Immature natural killer cell (primary cell): ENCODE data around the gene SLC5A6. TPM values are rescaled to one million over a fixed set of nuclear protein-coding genes. Genes with fewer than 3 reads are reported as not detected.

Source experiments
- DNase-seq, 3 donors: peaks; one replicate each; pipeline ENCODE4 v3.0.0; 2022; ENCODE audit warnings: mixed read lengths in 1 of 3
- H3K27ac Mint-ChIP-seq, 6 donors: one replicate each; pipeline ENCODE4 v1.8.0; 2020; ENCODE audit warnings: mixed read lengths in 6 of 6, mild to moderate bottlenecking in 5 of 6, inconsistent platforms in 4 of 6, moderate library complexity in 3 of 6
- H3K27me3 Mint-ChIP-seq, 3 donors: one replicate each; pipeline ENCODE4 v1.8.0; 2020 to 2021; ENCODE audit warnings: low read depth in 3 of 3, mild to moderate bottlenecking in 3 of 3, mixed read lengths in 3 of 3, moderate library complexity in 3 of 3, inconsistent platforms in 1 of 3
- H3K36me3 Mint-ChIP-seq, 3 donors: one replicate each; pipeline ENCODE4 v1.8.0; 2020; ENCODE audit warnings: mixed read lengths in 3 of 3, inconsistent platforms in 2 of 3, mild to moderate bottlenecking in 2 of 3
- H3K4me1 Mint-ChIP-seq, 2 donors: one replicate each; pipeline ENCODE4 v1.8.0; 2020; ENCODE audit warnings: inconsistent platforms in 2 of 2, mild to moderate bottlenecking in 2 of 2, mixed read lengths in 2 of 2, moderate library complexity in 1 of 2
- H3K4me3 Mint-ChIP-seq, 5 donors: one replicate each; pipeline ENCODE4 v1.8.0; 2020; ENCODE audit warnings: mild to moderate bottlenecking in 5 of 5, mixed read lengths in 5 of 5, inconsistent platforms in 3 of 5, moderate library complexity in 3 of 5
- H3K9me3 Mint-ChIP-seq, 6 donors: one replicate each; pipeline ENCODE4 v1.8.0; 2020; ENCODE audit warnings: mild to moderate bottlenecking in 6 of 6, mixed read lengths in 6 of 6, inconsistent platforms in 4 of 6, moderate library complexity in 3 of 6
- polyA plus RNA-seq, 3 donors: library from polyadenylated mRNA; unstranded; fragments of 300-500 nt; fragmentation: Illumina TruSeq; gene quantifications; one replicate each; pipeline ENCODE4 v1.2.3, GENCODE V29; 2021

SLC5A6 gene
- polyA plus RNA-seq, 3 donors from 2014 or later: 5.3 to 15.1 (median 11.5) TPM

DNA sequence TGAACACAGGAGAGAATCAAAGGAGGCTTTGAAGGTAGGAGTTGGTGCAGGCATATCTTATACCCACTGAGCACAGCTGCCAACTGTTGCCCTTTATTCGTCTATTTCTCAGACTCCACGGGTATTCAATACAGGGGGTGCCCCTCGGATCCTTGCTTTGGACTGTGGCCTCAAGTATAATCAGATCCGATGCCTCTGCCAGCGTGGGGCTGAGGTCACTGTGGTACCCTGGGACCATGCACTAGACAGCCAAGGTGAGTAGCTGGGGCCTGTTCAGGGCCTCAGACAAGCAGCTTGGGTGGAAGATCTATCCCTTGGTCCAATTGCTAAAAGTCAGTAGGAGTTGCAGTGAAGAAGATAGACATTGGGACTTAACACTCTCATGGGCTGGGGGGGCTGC, 10.3 kb upstream of the SLC5A6 start:
- DNase-seq: no peak
- no peaks in the 10 kb centered on the region for H3K9me3 Mint-ChIP-seq
- H3K36me3 Mint-ChIP-seq: peaks cover 7 to 39% (median 8%) of the 10 kb centered on the region in 3 donors
- no peak overlapping the region for H3K4me3 Mint-ChIP-seq
- H3K4me1 Mint-ChIP-seq: peaks cover 13 to 16% of the 10 kb centered on the region in 2 donors
- H3K27me3 Mint-ChIP-seq: peaks cover 0 to 3% (median 2%) of the 10 kb centered on the region in 3 donors
- no peak overlapping the region for H3K27ac Mint-ChIP-seq

DNA sequence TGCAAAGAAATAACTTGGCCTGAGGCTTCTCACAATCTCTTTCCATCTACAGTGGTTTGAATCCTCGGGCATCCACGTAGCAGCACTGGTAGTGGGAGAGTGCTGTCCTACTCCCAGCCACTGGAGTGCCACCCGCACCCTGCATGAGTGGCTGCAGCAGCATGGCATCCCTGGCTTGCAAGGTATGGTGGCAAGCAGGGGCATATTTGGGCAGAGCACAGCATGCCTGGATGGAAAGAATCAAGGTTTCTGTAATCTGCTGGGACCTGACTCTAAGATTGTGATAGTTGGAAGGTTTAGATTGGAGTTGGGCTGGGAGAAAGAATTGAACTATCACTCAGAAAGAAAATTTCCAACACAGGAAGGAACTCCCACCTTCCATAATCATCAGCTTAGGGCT, 9.1 kb upstream of the SLC5A6 start:
- peaks cover 0 to 4% (median 2%) of the 10 kb centered on the region in 3 donors for H3K27me3 Mint-ChIP-seq
- H3K4me3 Mint-ChIP-seq: no peak overlapping the region
- DNase-seq: no peak
- H3K36me3 Mint-ChIP-seq: peaks cover 4 to 27% (median 4%) of the 10 kb centered on the region in 3 donors
- H3K27ac Mint-ChIP-seq: no peak overlapping the region
- no peaks in the 10 kb centered on the region for H3K9me3 Mint-ChIP-seq
- H3K4me1 Mint-ChIP-seq: peaks cover 24 to 27% of the 10 kb centered on the region in 2 donors

DNA sequence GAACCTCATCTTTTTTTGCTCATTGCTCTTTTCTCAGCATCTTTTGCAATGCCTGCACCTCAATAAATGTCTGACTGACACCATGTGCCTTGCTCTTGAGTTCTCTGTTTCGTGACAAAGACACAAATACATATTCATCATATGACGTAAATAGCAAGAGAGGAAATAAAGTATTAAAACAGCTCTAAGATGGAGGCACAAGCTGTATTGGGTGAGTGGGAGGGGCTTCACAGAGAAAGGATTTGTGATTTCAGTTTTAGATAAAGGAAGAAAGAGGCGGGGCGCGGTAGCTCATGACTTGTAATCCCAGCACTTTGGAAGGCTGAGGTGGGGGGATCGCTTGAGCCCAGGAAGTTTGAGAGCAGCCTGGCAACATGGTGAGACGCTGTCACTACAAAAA, 8.0 kb upstream of the SLC5A6 start:
- Mint-ChIP-seq H3K27me3 (peaks cover 0 to 4% (median 2%) of the 10 kb centered on the region in 3 donors), H3K36me3 (peaks cover 4 to 26% (median 4%) of the 10 kb centered on the region in 3 donors), H3K9me3 (no peaks in the 10 kb centered on the region), H3K4me3 (peak overlapping the region in 1 of 5 donors; percentile 27), H3K27ac (no peak overlapping the region), H3K4me1 (peaks cover 27% of the 10 kb centered on the region in 2 donors)
- DNase-seq: no peak

DNA sequence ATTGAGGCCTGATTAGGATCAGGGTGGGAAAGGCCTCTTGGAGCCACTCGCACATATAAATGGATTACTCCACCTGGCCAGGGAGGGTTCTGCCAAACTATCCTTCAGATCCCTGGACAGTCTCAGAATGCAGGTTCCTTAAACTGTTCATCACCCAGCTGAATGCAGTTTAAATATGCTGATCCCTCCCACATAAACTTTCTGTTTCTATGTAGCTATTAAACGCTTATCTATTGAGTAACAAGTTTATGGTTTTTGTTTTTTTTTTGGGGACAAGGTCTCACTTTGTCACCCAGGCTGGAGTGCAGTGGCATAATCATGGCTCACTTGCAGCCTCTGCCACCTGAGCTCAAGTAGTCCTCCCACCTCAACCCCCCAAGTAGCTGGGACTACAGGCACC, 7.0 kb upstream of the SLC5A6 start:
- no peak overlapping the region for H3K4me3 Mint-ChIP-seq

DNA sequence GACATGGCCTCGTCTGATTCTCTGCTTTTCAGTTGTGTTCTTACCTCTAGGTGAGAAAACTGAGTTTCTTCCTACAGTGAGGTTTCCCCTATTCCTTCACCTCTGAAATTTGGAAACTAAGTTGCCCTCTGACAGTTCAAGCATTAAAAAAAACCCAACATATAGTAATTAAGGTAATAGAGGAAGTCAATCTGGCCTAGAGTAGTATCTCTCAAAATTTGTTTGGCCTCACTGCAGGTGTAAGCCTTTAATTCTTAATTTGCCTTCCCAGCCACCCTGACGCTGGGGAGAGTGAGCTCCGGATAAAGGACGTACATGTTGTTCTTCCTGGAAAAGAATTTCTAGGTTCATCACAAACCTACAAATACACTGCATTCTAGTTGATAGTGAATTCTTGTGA, 6.5 kb upstream of the SLC5A6 start:
- no peaks in the 10 kb centered on the region for H3K9me3 Mint-ChIP-seq
- H3K36me3 Mint-ChIP-seq: peaks cover 0 to 18% (median 4%) of the 10 kb centered on the region in 3 donors
- H3K4me3 Mint-ChIP-seq: peak overlapping the region; percentile 38 to 93 (median 61)
- DNase-seq: no peak
- peak overlapping the region in 1 of 6 donors; percentile 69 for H3K27ac Mint-ChIP-seq
- peaks cover 28 to 30% of the 10 kb centered on the region in 2 donors for H3K4me1 Mint-ChIP-seq
- H3K27me3 Mint-ChIP-seq: peaks cover 0 to 4% (median 2%) of the 10 kb centered on the region in 3 donors

More for the DNA sequence above, 7.0 kb upstream of the SLC5A6 start:
- no peak for DNase-seq
- Mint-ChIP-seq H3K27ac (no peak overlapping the region), H3K36me3 (peaks cover 0 to 18% (median 4%) of the 10 kb centered on the region in 3 donors), H3K27me3 (peaks cover 0 to 4% (median 2%) of the 10 kb centered on the region in 3 donors), H3K9me3 (no peaks in the 10 kb centered on the region), H3K4me1 (peaks cover 27% of the 10 kb centered on the region in 2 donors)

DNA sequence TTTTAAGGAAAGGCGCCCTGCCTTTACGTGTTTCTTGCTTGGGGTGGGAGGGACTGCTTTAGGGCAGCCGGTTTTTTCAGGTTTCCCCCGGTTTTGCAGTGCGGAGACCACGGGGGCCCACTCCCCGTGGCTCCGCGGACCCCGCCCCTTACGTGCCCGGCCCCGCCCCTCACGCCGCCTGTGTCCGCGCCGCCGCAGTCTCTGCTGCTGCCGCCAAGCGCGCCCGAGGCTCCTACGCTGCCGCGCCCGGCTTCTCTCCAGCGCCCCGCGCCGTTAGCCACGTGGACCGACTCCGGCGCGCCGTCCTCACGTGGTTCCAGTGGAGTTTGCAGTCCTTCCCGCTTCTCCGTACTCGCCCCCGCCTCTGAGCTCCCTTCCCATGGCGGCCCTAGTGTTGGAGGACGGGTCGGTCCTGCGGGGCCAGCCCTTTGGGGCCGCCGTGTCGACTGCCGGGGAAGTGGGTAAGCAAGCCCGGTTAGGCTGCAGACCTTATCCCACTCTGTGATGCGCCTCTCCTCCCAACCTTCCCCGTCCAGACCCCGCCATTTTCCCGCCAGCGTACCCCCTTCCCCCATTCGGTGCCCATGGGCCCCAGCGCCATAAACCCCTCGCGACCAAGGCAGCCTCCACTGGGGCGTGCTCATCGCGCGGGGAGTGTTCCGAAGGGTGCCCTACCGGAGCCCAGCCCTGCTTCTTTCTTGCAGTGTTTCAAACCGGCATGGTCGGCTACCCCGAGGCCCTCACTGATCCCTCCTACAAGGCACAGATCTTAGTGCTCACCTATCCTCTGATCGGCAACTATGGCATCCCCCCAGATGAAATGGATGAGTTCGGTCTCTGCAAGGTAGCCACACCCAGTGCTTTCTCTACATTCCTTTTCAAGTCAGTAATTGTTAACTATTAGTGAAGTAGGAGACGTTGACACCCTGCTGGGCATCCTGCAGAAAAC, 5.4 kb upstream of the SLC5A6 start, which contains the start of gene CAD:
CAD (plus strand) TSS at position 197 of the 949 bp plus-strand sequence; CDS start at position 380, 183 bp downstream.
- Mint-ChIP-seq H3K4me1 (peaks cover 39 to 41% of the 10 kb centered on the region in 2 donors), H3K36me3 (peaks cover 0 to 14% (median 4%) of the 10 kb centered on the region in 3 donors), H3K4me3 (peak within 1 kb of the TSS; percentile 83 to 95 (median 93)), H3K27me3 (peaks cover 2 to 6% (median 5%) of the 10 kb centered on the region in 3 donors), H3K9me3 (peaks cover 0 to under 1% (median 0%) of the 10 kb centered on the region in 6 donors), H3K27ac (peak within 1 kb of the TSS; percentile 69 to 92 (median 90))
- peak; percentile 77 to 82 (median 81) for DNase-seq

DNA sequence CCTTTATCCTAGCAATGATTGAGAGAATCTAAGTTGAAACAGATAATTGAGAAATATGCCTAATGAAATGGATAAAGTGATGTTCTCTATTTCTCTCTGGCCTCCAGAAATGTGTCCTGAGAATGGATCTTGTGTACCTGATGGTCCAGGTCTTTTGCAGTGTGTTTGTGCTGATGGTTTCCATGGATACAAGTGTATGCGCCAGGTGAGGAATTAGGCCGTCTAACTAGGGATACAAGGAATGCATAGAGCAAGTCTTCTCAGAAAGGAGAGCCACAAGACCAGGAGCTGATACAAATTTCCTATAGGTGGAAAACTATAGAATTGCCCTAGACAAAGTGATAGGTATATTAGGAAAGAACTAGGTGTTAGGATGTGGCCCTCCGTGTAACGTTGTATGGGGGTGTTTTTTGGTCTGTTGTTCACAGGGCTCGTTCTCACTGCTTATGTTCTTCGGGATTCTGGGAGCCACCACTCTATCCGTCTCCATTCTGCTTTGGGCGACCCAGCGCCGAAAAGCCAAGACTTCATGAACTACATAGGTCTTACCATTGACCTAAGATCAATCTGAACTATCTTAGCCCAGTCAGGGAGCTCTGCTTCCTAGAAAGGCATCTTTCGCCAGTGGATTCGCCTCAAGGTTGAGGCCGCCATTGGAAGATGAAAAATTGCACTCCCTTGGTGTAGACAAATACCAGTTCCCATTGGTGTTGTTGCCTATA, 4.5 kb upstream of the SLC5A6 start:
- Mint-ChIP-seq H3K27ac (peak overlapping the region; percentile 69 to 92 (median 90)), H3K9me3 (peaks cover 0 to 1% (median 0%) of the 10 kb centered on the region in 6 donors), H3K4me3 (peak overlapping the region; percentile 83 to 95 (median 93)), H3K4me1 (peaks cover 40 to 42% of the 10 kb centered on the region in 2 donors), H3K36me3 (peaks cover 0 to 9% (median 4%) of the 10 kb centered on the region in 3 donors), H3K27me3 (peaks cover 5 to 10% (median 6%) of the 10 kb centered on the region in 3 donors)
- DNase-seq: no peak

DNA sequence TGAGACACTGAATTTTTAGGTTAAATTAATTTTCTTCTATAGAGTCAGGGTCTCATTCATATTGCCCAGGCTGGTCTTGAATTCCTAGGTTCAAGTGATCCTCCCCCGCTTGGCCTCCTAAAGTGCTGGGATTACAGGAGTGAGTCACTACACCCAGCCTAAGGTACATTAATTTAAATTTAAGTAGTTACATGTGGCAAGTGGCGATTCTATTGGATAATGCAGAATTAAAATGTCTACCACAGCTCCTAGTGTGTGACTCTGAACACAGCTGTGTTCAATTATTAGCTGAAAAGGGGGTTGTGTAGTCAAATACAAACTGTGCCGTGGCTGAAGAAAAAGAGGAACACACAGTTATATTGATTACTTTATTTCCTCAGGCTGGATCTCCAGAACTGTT, 2.9 kb upstream of the SLC5A6 start:
- peak overlapping the region in 3 of 6 donors; percentile 20 to 79 (median 34) for H3K27ac Mint-ChIP-seq
- DNase-seq: no peak
- peaks cover 0 to 1% (median 0%) of the 10 kb centered on the region in 6 donors for H3K9me3 Mint-ChIP-seq
- H3K4me3 Mint-ChIP-seq: no peak overlapping the region
- peaks cover 5 to 13% (median 6%) of the 10 kb centered on the region in 3 donors for H3K27me3 Mint-ChIP-seq
- peaks cover 44 to 50% of the 10 kb centered on the region in 2 donors for H3K4me1 Mint-ChIP-seq
- peaks cover 0 to 1% (median 0%) of the 10 kb centered on the region in 3 donors for H3K36me3 Mint-ChIP-seq

DNA sequence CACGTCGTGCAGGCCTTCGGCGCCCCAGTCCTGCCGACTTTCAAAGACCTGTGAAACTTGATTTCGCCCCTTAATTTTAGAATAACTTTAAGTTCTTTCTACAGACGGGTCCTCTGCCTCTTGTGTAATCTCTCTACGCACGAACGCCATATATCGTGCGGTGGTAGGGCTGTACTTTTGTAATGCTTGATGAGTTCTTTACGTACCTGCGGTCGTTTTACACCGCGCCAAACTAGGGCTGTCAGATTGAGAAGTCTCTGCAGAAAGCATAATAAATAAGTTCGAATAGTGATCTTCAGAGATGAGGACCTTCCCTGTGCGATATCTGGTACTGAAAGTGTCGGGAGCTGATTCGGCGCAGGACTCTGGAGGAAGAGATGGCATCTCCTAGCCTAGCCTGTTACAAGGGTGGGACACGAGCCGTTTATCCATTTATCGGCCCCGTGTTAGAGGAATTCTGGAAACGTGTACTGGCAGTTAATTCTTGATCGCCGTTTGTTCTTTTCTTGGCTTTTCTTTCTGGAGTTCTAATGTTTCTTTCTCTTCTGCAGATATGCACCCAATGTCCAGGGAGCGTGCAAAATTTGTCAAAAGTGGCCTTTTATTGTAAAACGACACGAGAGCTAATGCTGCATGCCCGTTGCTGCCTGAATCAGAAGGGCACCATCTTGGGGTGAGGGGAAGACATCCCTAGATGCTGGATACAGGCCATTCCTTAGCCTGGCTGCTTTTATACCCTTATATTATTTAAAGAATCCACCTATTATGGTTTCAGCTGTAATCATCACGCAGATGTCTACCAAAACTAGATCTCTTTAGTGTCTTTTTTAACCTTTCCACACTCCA, 781 bp upstream of the SLC5A6 start:
- H3K4me1 Mint-ChIP-seq: peaks cover 36 to 43% of the 10 kb centered on the region in 2 donors

DNA sequence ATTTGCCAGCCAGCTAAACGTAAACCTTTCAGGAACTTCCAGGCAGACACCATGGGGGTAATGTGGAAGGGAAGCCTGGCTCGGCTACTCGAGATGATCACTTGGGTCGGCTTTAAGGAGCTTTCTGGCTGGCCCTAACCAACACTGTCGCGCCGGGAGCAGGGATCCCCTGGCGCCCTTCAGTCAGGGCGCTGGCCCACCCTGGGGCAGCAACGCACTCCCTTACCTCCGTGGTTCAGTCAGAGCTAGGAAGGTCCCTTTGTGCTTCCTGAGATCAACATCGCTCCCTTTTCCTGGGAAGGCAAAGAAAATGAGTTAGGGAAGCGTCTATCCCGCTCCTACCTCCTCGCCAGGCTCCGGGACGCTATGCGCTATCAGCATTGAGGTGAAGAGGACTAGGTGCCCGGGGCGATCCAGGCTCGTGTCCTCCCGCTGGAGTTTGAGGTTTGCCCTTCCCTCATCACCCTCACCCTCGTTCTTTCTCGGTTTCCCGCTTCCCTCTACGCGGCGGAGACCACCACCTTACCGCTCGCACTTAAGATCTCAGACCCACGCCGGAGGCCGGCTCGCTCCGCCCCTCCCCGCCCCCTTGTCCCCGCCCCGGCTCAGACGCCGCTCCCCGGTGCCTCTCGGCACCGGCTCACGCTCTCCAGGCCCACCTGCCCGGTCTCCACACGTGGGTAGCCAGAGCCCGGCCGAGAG, 676 bp downstream of the SLC5A6 start:
- H3K27me3 Mint-ChIP-seq: peaks cover 4 to 11% (median 7%) of the 10 kb centered on the region in 3 donors
- no peak for DNase-seq
- peak overlapping the region; percentile 72 to 100 (median 87) for H3K27ac Mint-ChIP-seq
- peak overlapping the region; percentile 84 to 99 (median 86) for H3K4me3 Mint-ChIP-seq
- H3K4me1 Mint-ChIP-seq: peaks cover 22 to 28% of the 10 kb centered on the region in 2 donors
- H3K9me3 Mint-ChIP-seq: peaks cover 0 to 1% (median 0%) of the 10 kb centered on the region in 6 donors
- peaks cover 6 to 9% (median 8%) of the 10 kb centered on the region in 3 donors for H3K36me3 Mint-ChIP-seq

More for the DNA sequence above, 781 bp upstream of the SLC5A6 start:
- Mint-ChIP-seq H3K4me3 (peak overlapping the region; percentile 93 to 99 (median 98)), H3K36me3 (peaks cover 0 to 3% (median 0%) of the 10 kb centered on the region in 3 donors), H3K27me3 (peaks cover 6 to 13% (median 7%) of the 10 kb centered on the region in 3 donors), H3K27ac (peak overlapping the region; percentile 99 to 100 (median 100)), H3K9me3 (peaks cover 0 to 1% (median 0%) of the 10 kb centered on the region in 6 donors)
- peak; percentile 68 to 78 (median 75) for DNase-seq

DNA sequence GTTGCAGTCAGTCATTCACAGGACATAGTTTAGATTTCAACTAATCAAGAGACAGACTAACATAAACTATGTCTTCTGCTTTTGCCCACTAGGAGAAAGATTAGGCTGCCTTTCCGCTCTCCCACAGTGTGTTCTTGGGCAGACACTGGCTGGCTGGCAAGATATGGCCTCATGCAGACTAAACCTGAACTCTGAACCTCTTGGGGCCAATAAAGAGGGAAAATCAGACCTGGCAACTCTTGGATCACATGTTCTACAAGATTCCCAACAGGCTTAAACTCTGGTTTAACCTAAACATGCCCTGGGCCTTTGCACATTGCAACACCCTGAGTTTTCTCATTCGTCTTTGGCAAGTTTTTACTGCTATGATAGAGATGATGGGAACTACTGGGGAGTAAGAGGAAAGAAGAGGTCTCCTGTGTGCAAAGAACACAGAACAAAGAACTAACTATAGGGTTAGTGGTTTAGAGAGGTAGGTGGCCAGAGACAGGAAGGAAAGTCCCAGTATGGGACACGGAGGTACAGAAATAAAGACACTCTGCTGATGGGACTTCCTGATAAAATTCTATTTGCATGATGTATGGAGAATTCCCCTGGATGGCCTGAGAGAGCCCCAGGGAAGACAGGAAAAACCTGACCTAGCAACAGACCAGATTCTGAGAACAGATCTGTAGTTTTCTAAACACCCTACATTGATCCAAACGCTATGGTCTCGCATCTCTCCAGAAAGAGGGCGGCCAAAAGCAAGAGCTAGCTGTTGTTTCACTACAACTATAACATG, 2.3 kb downstream of the SLC5A6 start:
- H3K27me3 Mint-ChIP-seq: peaks cover 4 to 11% (median 9%) of the 10 kb centered on the region in 3 donors
- H3K4me1 Mint-ChIP-seq: peaks cover 18 to 27% of the 10 kb centered on the region in 2 donors
- no peak for DNase-seq
- H3K9me3 Mint-ChIP-seq: peaks cover 0 to 1% (median 0%) of the 10 kb centered on the region in 6 donors
- H3K36me3 Mint-ChIP-seq: peaks cover 13 to 17% (median 16%) of the 10 kb centered on the region in 3 donors
- peak overlapping the region; percentile 30 to 68 (median 48) for H3K4me3 Mint-ChIP-seq
- peak overlapping the region in 4 of 6 donors; percentile 7 to 84 (median 41) for H3K27ac Mint-ChIP-seq
